Keratinocyte (primary cell): ENCODE results near the gene CLDN6. TPM values are rescaled to one million over a fixed set of nuclear protein-coding genes. Genes with fewer than 3 reads are reported as not detected.

Experiments
- DNase-seq: peaks from one replicate; pipeline ENCODE4 v3.0.0-alpha.2; 2011; ENCODE audit warnings: low read depth, missing footprints, low spot score
- FAIRE-seq: peaks from 2 replicates; lab custom pipeline; 2011; peaks lifted over from hg19 to GRCh38; lab: Jason Lieb, UNC
- H2AFZ ChIP-seq: 2 replicates; pipeline ENCODE4 v1.6.0; 2012; ENCODE audit warnings: low read length, control low read depth, inconsistent platforms; ENCODE audit not compliant: control insufficient read depth
- H3K27ac ChIP-seq: 2 replicates; pipeline ENCODE4 v1.5.1; 2011; ENCODE audit warnings: low read length; ENCODE audit not compliant: control insufficient read depth, insufficient read depth
- H3K27me3 ChIP-seq: 3 replicates; pipeline ENCODE4 v1.6.0; 2011; ENCODE audit warnings: low read length; ENCODE audit not compliant: control insufficient read depth, insufficient read depth; ENCODE audit errors: extremely low read depth
- H3K36me3 ChIP-seq, 2 experiments: 2 replicates in 1 of 2; 3 replicates in 1 of 2; pipeline ENCODE4 v1.5.1; 2011; ENCODE audit warnings: low read length in 2 of 2, mild to moderate bottlenecking in 1 of 2; ENCODE audit not compliant: control insufficient read depth in 2 of 2, insufficient read depth in 2 of 2; ENCODE audit errors: extremely low read depth in 1 of 2
- H3K4me1 ChIP-seq: 3 replicates; pipeline ENCODE4 v1.5.1; 2011; ENCODE audit warnings: low read length; ENCODE audit not compliant: control insufficient read depth, insufficient read depth; ENCODE audit errors: extremely low read depth
- H3K4me2 ChIP-seq: 3 replicates; pipeline ENCODE4 v1.6.0; 2011; ENCODE audit warnings: low read depth, low read length; ENCODE audit not compliant: control insufficient read depth, insufficient read depth; ENCODE audit errors: extremely low read depth
- H3K4me3 ChIP-seq, 3 experiments: fragments of 200-600 bp in 1 of 3; sonication (generic) in 1 of 3; 2 replicates in 2 of 3; 3 replicates in 1 of 3; pipeline ENCODE4 v1.5.1; 2011 to 2016; ENCODE audit warnings: low read length in 3 of 3, mild to moderate bottlenecking in 3 of 3, control low read depth in 2 of 3, inconsistent platforms in 1 of 3, low read depth in 1 of 3, mixed read lengths in 1 of 3, mixed run types in 1 of 3, moderate library complexity in 1 of 3; ENCODE audit not compliant: control insufficient read depth in 2 of 3, insufficient read depth in 2 of 3; ENCODE audit errors: extremely low read depth in 1 of 3
- H3K79me2 ChIP-seq: 2 replicates; pipeline ENCODE4 v1.6.0; 2012; ENCODE audit warnings: low read length; ENCODE audit not compliant: control insufficient read depth, insufficient read depth
- H3K9ac ChIP-seq: 3 replicates; pipeline ENCODE4 v1.6.0; 2011; ENCODE audit warnings: low read length; ENCODE audit not compliant: control insufficient read depth, insufficient read depth; ENCODE audit errors: extremely low read depth
- H3K9me1 ChIP-seq: 3 replicates; pipeline ENCODE4 v1.6.0; 2011; ENCODE audit warnings: low read length; ENCODE audit not compliant: control insufficient read depth, insufficient read depth; ENCODE audit errors: extremely low read depth
- H3K9me3 ChIP-seq: 2 replicates; pipeline ENCODE4 v1.5.1; 2012; ENCODE audit warnings: low read depth, low read length; ENCODE audit not compliant: control insufficient read depth
- H4K20me1 ChIP-seq: 3 replicates; pipeline ENCODE4 v1.6.0; 2011; ENCODE audit warnings: low read length; ENCODE audit not compliant: control insufficient read depth, insufficient read depth; ENCODE audit errors: extremely low read depth
- EZH2 ChIP-seq: IDR thresholded peaks from one replicate; pipeline ENCODE4 v1.6.1; 2012; ENCODE audit warnings: inconsistent platforms, mild to moderate bottlenecking, low read length, moderate library complexity
- dilution Hi-C: fragments of 300-500 bp; cut with MboI; formaldehyde crosslinking; loops from one replicate; pipeline ENCODE4 v1.7.0; 2020; ENCODE audit warnings: low sequenced_read_pairs; ENCODE audit not compliant: extremely low pct_ligation_motif_present
- polyA plus RNA-seq, 5 experiments: library from polyadenylated mRNA; depleted of rRNA in 3 of 5; stranded (reverse) in 3 of 5; stranded (forward) in 1 of 5; unstranded in 1 of 5; fragments of >200 nt; gene quantifications; 1 replicate in 1 of 5; 2 replicates in 3 of 5; 3 replicates in 1 of 5; pipeline versions ENCODE4 v1.2.1 to v1.2.3, GENCODE V29; 2011 to 2012; ENCODE audit warnings: missing spikeins in 2 of 5, low read depth in 1 of 5, low replicate concordance in 1 of 5
- TF ChIP-seq, protein P1 (sequence below), 3 experiments: IDR thresholded peaks in 1 of 3; conservative IDR thresholded peaks in 1 of 3; optimal IDR thresholded peaks in 1 of 3; 2 replicates in 2 of 3; 3 replicates in 1 of 3; pipeline versions ENCODE3 to v1.5.1; 2011; ENCODE audit warnings: low read length in 3 of 3, mild to moderate bottlenecking in 3 of 3, moderate library complexity in 2 of 3, control low read depth in 1 of 3, inconsistent platforms in 1 of 3; ENCODE audit not compliant: insufficient read depth in 2 of 3; ENCODE audit errors: extremely low read depth in 1 of 3

Gene CLDN6
- polyA plus RNA-seq, 1 donor (not counting 4 experiments of a cell fraction or from before 2014, with no cell fraction given): not detected

DNA sequence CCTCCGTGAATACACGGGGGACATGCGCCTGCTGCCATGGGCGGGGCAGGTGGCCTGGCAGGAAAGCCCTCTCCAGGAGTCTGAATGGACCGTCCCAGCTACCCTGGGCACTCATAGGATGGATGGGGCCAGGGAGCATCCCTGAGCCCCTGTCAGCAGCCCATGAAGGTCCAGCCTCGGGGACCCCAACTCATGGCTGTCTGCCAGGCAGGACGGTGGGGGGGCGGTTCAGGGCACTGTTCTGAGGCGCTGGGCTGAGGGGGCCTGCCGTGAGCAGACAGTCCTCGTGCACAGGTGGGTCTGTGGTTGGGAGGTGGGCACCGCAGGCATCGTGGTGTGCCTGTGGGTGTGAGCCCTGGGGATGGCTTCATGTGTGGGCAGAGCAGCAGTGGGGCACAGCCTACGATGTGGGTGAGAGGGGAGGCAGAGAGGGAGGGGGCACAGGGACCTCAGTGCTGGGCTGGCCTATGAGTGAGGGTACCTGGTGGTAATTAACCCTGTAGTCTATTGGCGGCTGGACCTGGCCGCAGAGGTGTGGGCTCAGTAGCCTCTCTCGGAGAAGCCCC lies 31.3 kb downstream of the CLDN6 start:
- H3K9me1 ChIP-seq: no peaks in the 10 kb centered on the region
- dilution Hi-C loops: no loop called here
- no peak for FAIRE-seq
- H3K9me3 ChIP-seq: no peaks in the 10 kb centered on the region
- H3K27ac ChIP-seq: no peak overlapping the region
- H3K36me3 ChIP-seq: no peaks in the 10 kb centered on the region
- no peak for DNase-seq
- H3K4me3 ChIP-seq: no peak overlapping the region
- H3K4me1 ChIP-seq: peaks cover 26% of the 10 kb centered on the region
- no peaks in the 10 kb centered on the region for H3K27me3 ChIP-seq
- H2AFZ ChIP-seq: no peak overlapping the region
- H3K79me2 ChIP-seq: no peaks in the 10 kb centered on the region
- H3K4me2 ChIP-seq: no peak overlapping the region
- TF ChIP-seq EZH2: no peak
- TF ChIP-seq, protein P1, sequence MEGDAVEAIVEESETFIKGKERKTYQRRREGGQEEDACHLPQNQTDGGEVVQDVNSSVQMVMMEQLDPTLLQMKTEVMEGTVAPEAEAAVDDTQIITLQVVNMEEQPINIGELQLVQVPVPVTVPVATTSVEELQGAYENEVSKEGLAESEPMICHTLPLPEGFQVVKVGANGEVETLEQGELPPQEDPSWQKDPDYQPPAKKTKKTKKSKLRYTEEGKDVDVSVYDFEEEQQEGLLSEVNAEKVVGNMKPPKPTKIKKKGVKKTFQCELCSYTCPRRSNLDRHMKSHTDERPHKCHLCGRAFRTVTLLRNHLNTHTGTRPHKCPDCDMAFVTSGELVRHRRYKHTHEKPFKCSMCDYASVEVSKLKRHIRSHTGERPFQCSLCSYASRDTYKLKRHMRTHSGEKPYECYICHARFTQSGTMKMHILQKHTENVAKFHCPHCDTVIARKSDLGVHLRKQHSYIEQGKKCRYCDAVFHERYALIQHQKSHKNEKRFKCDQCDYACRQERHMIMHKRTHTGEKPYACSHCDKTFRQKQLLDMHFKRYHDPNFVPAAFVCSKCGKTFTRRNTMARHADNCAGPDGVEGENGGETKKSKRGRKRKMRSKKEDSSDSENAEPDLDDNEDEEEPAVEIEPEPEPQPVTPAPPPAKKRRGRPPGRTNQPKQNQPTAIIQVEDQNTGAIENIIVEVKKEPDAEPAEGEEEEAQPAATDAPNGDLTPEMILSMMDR (optimal IDR thresholded peaks at IDR 0.05 in 1 of 3, IDR thresholded peaks at IDR 0.05 in 1 of 3, conservative IDR thresholded peaks at IDR 0.05 in 1 of 3; ENCODE audit: extremely low read depth in 1 of 3, insufficient read depth in 2 of 3, low read length in 3 of 3): no peak
- H4K20me1 ChIP-seq: no peaks in the 10 kb centered on the region
- H3K9ac ChIP-seq: no peak overlapping the region

DNA sequence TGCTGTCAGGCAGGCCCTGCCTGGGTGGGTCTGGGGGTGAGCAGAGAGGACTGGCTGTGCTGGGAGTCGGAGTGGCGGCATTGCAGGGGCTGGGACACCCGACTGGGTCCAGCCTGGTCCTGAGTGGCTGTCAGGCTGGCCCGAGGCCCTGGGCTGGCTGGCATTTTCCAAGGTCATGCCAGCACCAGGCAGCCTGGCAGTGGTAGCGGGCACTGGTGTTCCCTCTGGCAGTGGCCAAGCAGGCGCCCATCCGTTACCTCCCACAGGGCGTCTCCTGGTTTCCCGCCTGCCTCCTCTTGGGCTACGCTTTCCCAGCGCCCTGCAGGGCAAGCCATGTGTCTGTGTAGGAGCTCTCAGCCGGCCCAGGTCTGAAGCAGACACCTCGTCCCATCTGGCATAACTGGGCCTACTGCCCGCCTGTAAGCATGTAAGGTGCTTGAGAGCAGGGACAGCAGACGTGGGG lies 32.1 kb downstream of the CLDN6 start:
- Histone ChIP-seq H3K4me3 (no peak overlapping the region), H3K27ac (no peak overlapping the region), H3K9ac (no peak overlapping the region), H3K4me1 (peaks cover 24% of the 10 kb centered on the region), H3K36me3 (no peaks in the 10 kb centered on the region), H2AFZ (no peak overlapping the region), H3K79me2 (no peaks in the 10 kb centered on the region), H3K9me3 (no peaks in the 10 kb centered on the region), H3K27me3 (no peaks in the 10 kb centered on the region), H3K4me2 (no peak overlapping the region), H3K9me1 (no peaks in the 10 kb centered on the region), H4K20me1 (no peaks in the 10 kb centered on the region)
- dilution Hi-C loops: no loop called here
- DNase-seq: no peak
- FAIRE-seq: no peak
- TF ChIP-seq, protein P1 (optimal IDR thresholded peaks at IDR 0.05 in 1 of 3, IDR thresholded peaks at IDR 0.05 in 1 of 3, conservative IDR thresholded peaks at IDR 0.05 in 1 of 3; ENCODE audit: extremely low read depth in 1 of 3, insufficient read depth in 2 of 3, low read length in 3 of 3): no peak
